ENCODE results near the gene GGA3.

DNA sequence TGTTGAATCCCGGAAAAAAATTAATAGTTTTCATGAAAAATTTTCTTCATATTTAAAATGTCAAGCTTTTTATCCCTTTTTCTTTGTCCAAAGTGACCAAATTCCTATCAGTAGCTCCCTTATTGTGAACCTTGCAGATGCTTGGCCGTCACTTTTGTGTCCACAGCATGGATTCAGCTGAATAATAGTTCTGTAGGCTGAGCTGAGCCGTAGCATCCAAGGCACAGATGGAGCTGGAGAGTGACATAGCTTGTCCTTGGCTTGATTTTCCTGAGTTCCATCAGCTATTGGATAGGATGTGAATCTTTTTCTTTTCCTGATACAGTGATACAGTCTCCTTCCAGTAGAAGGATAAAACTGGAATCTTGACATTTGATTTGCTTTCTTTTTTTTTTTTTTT is 52.3 kb downstream of the GGA3 start:
- TF ChIP-seq, protein P1, sequence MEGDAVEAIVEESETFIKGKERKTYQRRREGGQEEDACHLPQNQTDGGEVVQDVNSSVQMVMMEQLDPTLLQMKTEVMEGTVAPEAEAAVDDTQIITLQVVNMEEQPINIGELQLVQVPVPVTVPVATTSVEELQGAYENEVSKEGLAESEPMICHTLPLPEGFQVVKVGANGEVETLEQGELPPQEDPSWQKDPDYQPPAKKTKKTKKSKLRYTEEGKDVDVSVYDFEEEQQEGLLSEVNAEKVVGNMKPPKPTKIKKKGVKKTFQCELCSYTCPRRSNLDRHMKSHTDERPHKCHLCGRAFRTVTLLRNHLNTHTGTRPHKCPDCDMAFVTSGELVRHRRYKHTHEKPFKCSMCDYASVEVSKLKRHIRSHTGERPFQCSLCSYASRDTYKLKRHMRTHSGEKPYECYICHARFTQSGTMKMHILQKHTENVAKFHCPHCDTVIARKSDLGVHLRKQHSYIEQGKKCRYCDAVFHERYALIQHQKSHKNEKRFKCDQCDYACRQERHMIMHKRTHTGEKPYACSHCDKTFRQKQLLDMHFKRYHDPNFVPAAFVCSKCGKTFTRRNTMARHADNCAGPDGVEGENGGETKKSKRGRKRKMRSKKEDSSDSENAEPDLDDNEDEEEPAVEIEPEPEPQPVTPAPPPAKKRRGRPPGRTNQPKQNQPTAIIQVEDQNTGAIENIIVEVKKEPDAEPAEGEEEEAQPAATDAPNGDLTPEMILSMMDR (IDR thresholded peaks at IDR 0.05; ENCODE audit: low read length): no peak
- no peak for TF ChIP-seq EZH2 (IDR thresholded peaks at IDR 0.05; ENCODE audit: borderline replicate concordance, low read length)

All from OCI-LY1 (cell line).